Measurements from ENCODE around the gene TBC1D22A. TPM values are rescaled to one million over a fixed set of nuclear protein-coding genes. Genes with fewer than 3 reads are reported as not detected.

TBC1D22A gene
- polyA plus RNA-seq, 1 donor from 2014 or later = 9.3 TPM

GRCh38 chr22:47107431-47107830 lies 345.0 kb downstream of the TBC1D22A start:
- TF ChIP-seq MXI1 (conservative IDR thresholded peaks at IDR 0.05; ENCODE audit: poor library complexity, severe bottlenecking) (no peak), TAF1 (IDR thresholded peaks at IDR 0.05; ENCODE audit: low read depth) (no peak), RAD21 (conservative IDR thresholded peaks at IDR 0.05) (no peak), SMC3 (conservative IDR thresholded peaks at IDR 0.05; ENCODE audit: poor library complexity) (no peak), POLR2AphosphoS5 (IDR thresholded peaks at IDR 0.05) (no peak), EP300 (conservative IDR thresholded peaks at IDR 0.05; ENCODE audit: poor library complexity, severe bottlenecking) (no peak), CTCF (IDR thresholded peaks at IDR 0.05; ENCODE audit: poor library complexity, severe bottlenecking) (no peak), EZH2 (IDR thresholded peaks at IDR 0.05; ENCODE audit: borderline replicate concordance, insufficient read depth, low read length, poor library complexity, severe bottlenecking) (no peak)
- TF ChIP-seq, protein P1, sequence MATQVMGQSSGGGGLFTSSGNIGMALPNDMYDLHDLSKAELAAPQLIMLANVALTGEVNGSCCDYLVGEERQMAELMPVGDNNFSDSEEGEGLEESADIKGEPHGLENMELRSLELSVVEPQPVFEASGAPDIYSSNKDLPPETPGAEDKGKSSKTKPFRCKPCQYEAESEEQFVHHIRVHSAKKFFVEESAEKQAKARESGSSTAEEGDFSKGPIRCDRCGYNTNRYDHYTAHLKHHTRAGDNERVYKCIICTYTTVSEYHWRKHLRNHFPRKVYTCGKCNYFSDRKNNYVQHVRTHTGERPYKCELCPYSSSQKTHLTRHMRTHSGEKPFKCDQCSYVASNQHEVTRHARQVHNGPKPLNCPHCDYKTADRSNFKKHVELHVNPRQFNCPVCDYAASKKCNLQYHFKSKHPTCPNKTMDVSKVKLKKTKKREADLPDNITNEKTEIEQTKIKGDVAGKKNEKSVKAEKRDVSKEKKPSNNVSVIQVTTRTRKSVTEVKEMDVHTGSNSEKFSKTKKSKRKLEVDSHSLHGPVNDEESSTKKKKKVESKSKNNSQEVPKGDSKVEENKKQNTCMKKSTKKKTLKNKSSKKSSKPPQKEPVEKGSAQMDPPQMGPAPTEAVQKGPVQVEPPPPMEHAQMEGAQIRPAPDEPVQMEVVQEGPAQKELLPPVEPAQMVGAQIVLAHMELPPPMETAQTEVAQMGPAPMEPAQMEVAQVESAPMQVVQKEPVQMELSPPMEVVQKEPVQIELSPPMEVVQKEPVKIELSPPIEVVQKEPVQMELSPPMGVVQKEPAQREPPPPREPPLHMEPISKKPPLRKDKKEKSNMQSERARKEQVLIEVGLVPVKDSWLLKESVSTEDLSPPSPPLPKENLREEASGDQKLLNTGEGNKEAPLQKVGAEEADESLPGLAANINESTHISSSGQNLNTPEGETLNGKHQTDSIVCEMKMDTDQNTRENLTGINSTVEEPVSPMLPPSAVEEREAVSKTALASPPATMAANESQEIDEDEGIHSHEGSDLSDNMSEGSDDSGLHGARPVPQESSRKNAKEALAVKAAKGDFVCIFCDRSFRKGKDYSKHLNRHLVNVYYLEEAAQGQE (IDR thresholded peaks at IDR 0.05; ENCODE audit: borderline replicate concordance) = no peak
- no peaks in the 10 kb centered on the region for H3K79me2 ChIP-seq (replicated peaks; ENCODE audit: insufficient read depth, low read length)
- no peaks in the 10 kb centered on the region for H3K27me3 ChIP-seq (ENCODE audit: insufficient read depth, low read depth, low read length)
- H3K4me2 ChIP-seq (ENCODE audit: low read length) = no peak overlapping the region
- H2AFZ ChIP-seq (ENCODE audit: low read depth, low read length) = no peak overlapping the region
- no peaks in the 10 kb centered on the region for H4K20me1 ChIP-seq (ENCODE audit: insufficient read depth)
- peaks cover 2% of the 10 kb centered on the region for H3K9me3 ChIP-seq (ENCODE audit: low read length)
- no peaks in the 10 kb centered on the region for H3K36me3 ChIP-seq (ENCODE audit: insufficient read depth, low read length)
- no peaks in the 10 kb centered on the region for H3K9me2 ChIP-seq (ENCODE audit: insufficient read depth, low read length)
- no peak overlapping the region for H3K9ac ChIP-seq (ENCODE audit: low read length)
- H3K4me3 ChIP-seq (ENCODE audit: low read length) = no peak overlapping the region
- no peak overlapping the region for H3K27ac ChIP-seq (ENCODE audit: low read length)
- H3F3A ChIP-seq (ENCODE audit: insufficient read depth, low read length, poor library complexity, severe bottlenecking) = no peaks in the 10 kb centered on the region

DNA sequence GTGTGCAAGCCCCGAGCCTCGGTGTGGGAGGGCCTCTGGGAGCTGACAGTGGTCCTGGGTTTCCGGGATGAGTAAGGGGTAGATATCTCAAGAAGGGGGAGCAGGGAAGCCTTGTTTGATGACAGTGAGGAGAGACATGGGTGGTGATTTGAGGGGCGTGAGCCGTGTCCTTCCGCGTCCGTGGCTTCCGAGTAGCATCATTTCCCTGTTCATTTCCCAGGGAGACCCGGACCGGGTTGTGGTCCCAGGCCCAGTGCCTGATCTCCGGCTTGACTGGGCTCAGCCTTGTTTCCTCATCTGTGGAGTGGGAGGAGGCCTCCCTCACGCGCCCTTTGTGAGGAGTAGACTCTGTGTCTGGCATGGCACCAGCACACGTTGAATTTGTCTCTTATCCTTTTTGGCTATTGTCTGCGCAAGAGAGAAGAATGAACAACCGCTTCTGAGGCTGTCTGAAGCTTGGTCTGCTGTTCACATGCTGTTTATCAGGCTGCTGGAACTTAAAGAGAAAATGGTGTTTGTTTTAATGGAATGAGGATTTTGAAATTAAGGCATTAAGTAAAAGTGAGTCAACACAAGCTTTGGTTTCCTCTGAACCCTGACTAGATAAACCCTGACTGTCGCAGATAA lies 348.5 kb downstream of the TBC1D22A start:
- Histone ChIP-seq H3K27me3 (ENCODE audit: insufficient read depth, low read depth, low read length) (no peaks in the 10 kb centered on the region), H4K20me1 (ENCODE audit: insufficient read depth) (no peaks in the 10 kb centered on the region), H3K27ac (ENCODE audit: low read length) (no peak overlapping the region), H2AFZ (ENCODE audit: low read depth, low read length) (no peak overlapping the region), H3K9ac (ENCODE audit: low read length) (no peak overlapping the region), H3K9me2 (ENCODE audit: insufficient read depth, low read length) (no peaks in the 10 kb centered on the region), H3F3A (ENCODE audit: insufficient read depth, low read length, poor library complexity, severe bottlenecking) (no peaks in the 10 kb centered on the region), H3K79me2 (replicated peaks; ENCODE audit: insufficient read depth, low read length) (no peaks in the 10 kb centered on the region), H3K4me2 (ENCODE audit: low read length) (no peak overlapping the region), H3K36me3 (ENCODE audit: insufficient read depth, low read length) (no peaks in the 10 kb centered on the region), H3K4me3 (ENCODE audit: low read length) (no peak overlapping the region), H3K9me3 (ENCODE audit: low read length) (peaks cover 2% of the 10 kb centered on the region)
- TF ChIP-seq EZH2 (IDR thresholded peaks at IDR 0.05; ENCODE audit: borderline replicate concordance, insufficient read depth, low read length, poor library complexity, severe bottlenecking) (no peak), SMC3 (conservative IDR thresholded peaks at IDR 0.05; ENCODE audit: poor library complexity) (no peak), MXI1 (conservative IDR thresholded peaks at IDR 0.05; ENCODE audit: poor library complexity, severe bottlenecking) (no peak), POLR2AphosphoS5 (IDR thresholded peaks at IDR 0.05) (no peak), EP300 (conservative IDR thresholded peaks at IDR 0.05; ENCODE audit: poor library complexity, severe bottlenecking) (no peak), CTCF (IDR thresholded peaks at IDR 0.05; ENCODE audit: poor library complexity, severe bottlenecking) (no peak), RAD21 (conservative IDR thresholded peaks at IDR 0.05) (no peak), TAF1 (IDR thresholded peaks at IDR 0.05; ENCODE audit: low read depth) (no peak)
- TF ChIP-seq, protein P1 (IDR thresholded peaks at IDR 0.05; ENCODE audit: borderline replicate concordance) = no peak
